ENCODE data around the gene CD247. TPM values are rescaled to one million over a fixed set of nuclear protein-coding genes. Genes with fewer than 3 reads are reported as not detected.
A peak's percentile ranks its signal among the peaks of the same experiment; 100 is the strongest.

Gene CD247
- total and polyA plus RNA-seq, 2 of the 4 experiments (the other 2 are of a cell fraction): not detected

- TF ChIP-seq SMC3 (IDR thresholded peaks at IDR 0.05; ENCODE audit: low read depth, low read length) (no peak), RFX5 (IDR thresholded peaks at IDR 0.05; ENCODE audit: low read depth, low read length) (no peak)
Observed at GRCh38 chr1:167423684-167424619, 94.4 kb downstream of the CD247 start (continued).

GRCh38 chr1:167420510-167420909, 97.8 kb downstream of the CD247 start:
- CTCF ChIA-PET: no interaction called here
- peak; percentile 46; the same call in 1 of the 2 replicates for ATAC-seq (ENCODE audit: low read depth)

More at GRCh38 chr1:167420510-167420909, 97.8 kb downstream of the CD247 start:
- H2AK9ac ChIP-seq (replicated peaks; ENCODE audit: low read depth, low read length, poor library complexity): no peak overlapping the region
- H3K9me3 ChIP-seq (ENCODE audit: control insufficient read depth, insufficient read depth, low read length): no peaks in the 10 kb centered on the region
- H3K18ac ChIP-seq (ENCODE audit: low read depth, low read length): no peak overlapping the region
- dilution Hi-C loops (cut with HindIII; ENCODE audit: low sequenced_read_pairs, unreplicated experiment) (no loop called here), in situ Hi-C loops (cut with MboI; ENCODE audit: low sequenced_read_pairs) (loop anchor here (10.0 kb wide), 1 partner anchor 64 kb away; no protein-coding TSS in a partner anchor), intact Hi-C loops (cut with micrococcal nuclease) (no loop called here)
- no peak overlapping the region for H3K23ac ChIP-seq (ENCODE audit: low read depth, low read length)
- no peak overlapping the region for H3K9ac ChIP-seq (ENCODE audit: low read depth, low read length)
- no peak overlapping the region for H2BK20ac ChIP-seq (ENCODE audit: low read depth, low read length)
- TF ChIP-seq RFX5 (IDR thresholded peaks at IDR 0.05; ENCODE audit: low read depth, low read length): no peak
- no peak for TF ChIP-seq MAZ (IDR thresholded peaks at IDR 0.05; ENCODE audit: borderline replicate concordance, low read depth, low read length)
- no peak for TF ChIP-seq RAD21 (IDR thresholded peaks at IDR 0.05; ENCODE audit: low read length)
- no peak for TF ChIP-seq FOS (IDR thresholded peaks at IDR 0.05; ENCODE audit: low read depth, low read length)
- no peak for TF ChIP-seq MXI1 (IDR thresholded peaks at IDR 0.05; ENCODE audit: borderline replicate concordance, low read depth, low read length)
- TF ChIP-seq NFE2L2 (IDR thresholded peaks at IDR 0.05; ENCODE audit: low read depth, low read length): no peak
- no peak for TF ChIP-seq POLR2A (IDR thresholded peaks at IDR 0.05; ENCODE audit: low read depth, low read length)
- no peak for TF ChIP-seq BHLHE40 (IDR thresholded peaks at IDR 0.05; ENCODE audit: low read depth, low read length)
- no peak for TF ChIP-seq MAFK (IDR thresholded peaks at IDR 0.05; ENCODE audit: low read depth, low read length)
- H3K4ac ChIP-seq (ENCODE audit: low read depth, low read length): no peak overlapping the region
- DNase-seq: no peak
- no peaks in the 10 kb centered on the region for H4K20me1 ChIP-seq (ENCODE audit: insufficient read depth, low read length)
- H2BK120ac ChIP-seq (ENCODE audit: low read depth, low read length): no peak overlapping the region
- no peak overlapping the region for H3K14ac ChIP-seq (replicated peaks; ENCODE audit: low read depth, low read length)
- no peak overlapping the region for H3K4me2 ChIP-seq (ENCODE audit: low read depth, low read length)
- H4K91ac ChIP-seq (ENCODE audit: insufficient read depth, low read depth, low read length): no peak overlapping the region
- H3K9me1 ChIP-seq (ENCODE audit: insufficient read depth, low read length): no peaks in the 10 kb centered on the region
- H3K4me3 ChIP-seq (ENCODE audit: insufficient read depth, low read depth, low read length): no peak overlapping the region
- no peak overlapping the region for H3K27ac ChIP-seq (ENCODE audit: insufficient read depth, low read length)
- no peaks in the 10 kb centered on the region for H3K27me3 ChIP-seq (ENCODE audit: control insufficient read depth, insufficient read depth, low read length)
- no peak overlapping the region for H2AFZ ChIP-seq (replicated peaks; ENCODE audit: low read length, poor library complexity)
- H2BK15ac ChIP-seq (ENCODE audit: low read depth, low read length): no peak overlapping the region
- no CpG with 5 or more reads among the region's 3 CpGs for WGBS, 2 experiments (ENCODE audit: extremely low coverage in 2 of 2, insufficient read length in 1 of 2)
- BruUV-seq (replicated peaks): no TSS peak
- POLR2A ChIA-PET (ENCODE audit: unreplicated experiment): interaction anchor here (0.7 kb wide), 1 partner anchor 16 kb away, joined by 21 read pairs; no protein-coding TSS in a partner anchor
- no peak overlapping the region for H2AK5ac ChIP-seq (ENCODE audit: low read depth, low read length)
- no peak overlapping the region for H4K5ac ChIP-seq (ENCODE audit: low read depth, low read length)
- no peak overlapping the region for H2BK5ac ChIP-seq (ENCODE audit: low read depth, low read length, poor library complexity, severe bottlenecking)
- no peaks in the 10 kb centered on the region for H3K79me1 ChIP-seq (ENCODE audit: low read depth in 1 of 2, low read length in 2 of 2)
- H3K56ac ChIP-seq (ENCODE audit: extremely low read depth, insufficient read depth, low read length): no peak overlapping the region
- H3K36me3 ChIP-seq (ENCODE audit: control insufficient read depth, insufficient read depth, low read length): peaks cover 2% of the 10 kb centered on the region; the same call in 1 of the 2 replicates
- no peaks in the 10 kb centered on the region for H3K4me1 ChIP-seq (ENCODE audit: control insufficient read depth, insufficient read depth, low read length)
- no peak overlapping the region for H4K8ac ChIP-seq (ENCODE audit: low read depth in 2 of 2, low read length in 2 of 2)
